GM18951 (cell line): ENCODE data around the gene PPP1CA.

Source experiments
- POLR2A ChIP-seq: IDR thresholded peaks from 4 replicates; pipeline ENCODE4 v1.6.1; 2011; ENCODE audit warnings: mild to moderate bottlenecking; ENCODE audit not compliant: insufficient read length, insufficient read depth; ENCODE audit errors: extremely low read depth
- in situ Hi-C: fragments of 300-500 bp; cut with MboI; formaldehyde crosslinking; loops from one replicate; pipeline ENCODE4 v1.12.0; 2022; ENCODE audit warnings: low sequenced_read_pairs, mixed read lengths, inconsistent platforms; ENCODE audit not compliant: unreplicated experiment

The PPP1CA gene

GRCh38 chr11:67397536-67397935, 4.1 kb downstream of the PPP1CA start:
- in situ Hi-C loops: no loop called here
- TF ChIP-seq POLR2A: no peak

- TF ChIP-seq POLR2A: no peak
- in situ Hi-C loops: no loop called here
These were observed 4.9 kb downstream of the PPP1CA start for GRCh38 chr11:67396587-67397389.

GRCh38 chr11:67396259-67396581, 5.4 kb downstream of the PPP1CA start:
- TF ChIP-seq POLR2A: no peak
- in situ Hi-C loops: no loop called here

GRCh38 chr11:67395555-67396258, 6.0 kb downstream of the PPP1CA start:
- TF ChIP-seq POLR2A: no peak
- in situ Hi-C loops: no loop called here

- TF ChIP-seq POLR2A: no peak
- in situ Hi-C loops: no loop called here
These were observed 7.7 kb downstream of the PPP1CA start for GRCh38 chr11:67393990-67394389.

- TF ChIP-seq POLR2A: no peak
- in situ Hi-C loops: no loop called here
These were observed 8.2 kb downstream of the PPP1CA start for GRCh38 chr11:67393437-67393836.

- TF ChIP-seq POLR2A: no peak
- in situ Hi-C loops: no loop called here
These were observed 9.4 kb downstream of the PPP1CA start for GRCh38 chr11:67392183-67392715.

GRCh38 chr11:67391304-67392182, 10.1 kb downstream of the PPP1CA start, which contains the start of gene RAD9A:
RAD9A (plus strand) TSS chr11:67391986; CDS start chr11:67392045, 59 bp downstream.
- TF ChIP-seq POLR2A: peak; percentile 86
- in situ Hi-C loops: no loop called here

- no peak for TF ChIP-seq POLR2A
- in situ Hi-C loops: no loop called here
These were observed 10.7 kb downstream of the PPP1CA start for GRCh38 chr11:67390947-67391303.

- in situ Hi-C loops: loop anchor here (10.0 kb wide), 1 partner anchor 125 kb away; the partner anchor contains the start of gene GRK2
- no peak for TF ChIP-seq POLR2A
These were observed 12.2 kb downstream of the PPP1CA start for GRCh38 chr11:67389477-67389876.

GRCh38 chr11:67387518-67387917, 14.1 kb downstream of the PPP1CA start:
- no peak for TF ChIP-seq POLR2A
- in situ Hi-C loops: loop anchor here (10.0 kb wide), 1 partner anchor 123 kb away; the partner anchor contains the start of gene GRK2

- TF ChIP-seq POLR2A: no peak
- in situ Hi-C loops: loop anchor here (10.0 kb wide), 1 partner anchor 122 kb away; the partner anchor contains the start of gene GRK2
These were observed 14.6 kb downstream of the PPP1CA start for GRCh38 chr11:67387069-67387468.
